Fibroblast of the aortic adventitia (primary cell): ENCODE data around the gene MBD3. TPM values are rescaled to one million over a fixed set of nuclear protein-coding genes. Genes with fewer than 3 reads are reported as not detected.

Experiments used
- DNase-seq: peaks from one replicate; pipeline ENCODE4 v3.0.0-alpha.2; 2010; ENCODE audit warnings: low read depth
- H3K4me3 ChIP-seq: 2 replicates; pipeline ENCODE4 v1.5.1; 2011; ENCODE audit warnings: low read depth, mild to moderate bottlenecking, control low read depth, low read length, moderate library complexity
- CTCF ChIP-seq: IDR thresholded peaks from 2 replicates; pipeline ENCODE4 v1.5.1; 2011; ENCODE audit warnings: mild to moderate bottlenecking, low read length, control low read depth, inconsistent platforms; ENCODE audit not compliant: insufficient read depth
- total RNA-seq: library from RNA; depleted of rRNA; stranded (reverse); fragments of >200 nt; gene quantifications from 2 replicates; pipeline ENCODE4 v1.2.3, GENCODE V29; 2012; ENCODE audit warnings: low replicate concordance

Gene MBD3
- total RNA-seq, 1 donor = 66.3 TPM

- H3K4me3 ChIP-seq = no peak overlapping the region
- no peak for TF ChIP-seq CTCF
- DNase-seq = no peak
Observed at GRCh38 chr19:1626417-1627010, 33.8 kb upstream of the MBD3 start.

- no peak overlapping the region for H3K4me3 ChIP-seq
- DNase-seq = peak; percentile 42
- peak; percentile 67 for TF ChIP-seq CTCF
Observed at GRCh38 chr19:1624458-1624857, 31.8 kb upstream of the MBD3 start.

GRCh38 chr19:1622541-1622940 is 29.9 kb upstream of the MBD3 start:
- no peak for DNase-seq
- no peak overlapping the region for H3K4me3 ChIP-seq
- no peak for TF ChIP-seq CTCF

GRCh38 chr19:1622007-1622406 is 29.3 kb upstream of the MBD3 start:
- H3K4me3 ChIP-seq = no peak overlapping the region
- DNase-seq = no peak
- TF ChIP-seq CTCF = no peak

- H3K4me3 ChIP-seq = no peak overlapping the region
- TF ChIP-seq CTCF = no peak
- DNase-seq = no peak
Observed at GRCh38 chr19:1621574-1621973, 28.9 kb upstream of the MBD3 start.

GRCh38 chr19:1621021-1621420 is 28.4 kb upstream of the MBD3 start:
- DNase-seq = no peak
- no peak for TF ChIP-seq CTCF
- H3K4me3 ChIP-seq = no peak overlapping the region

- no peak for TF ChIP-seq CTCF
- DNase-seq = no peak
- H3K4me3 ChIP-seq = no peak overlapping the region
Observed at GRCh38 chr19:1620502-1620901, 27.8 kb upstream of the MBD3 start.
